GM12878 (cell line): ENCODE measurements around the gene TBCE.

ENCODE experiments used
- BCL3 ChIP-seq: IDR thresholded peaks from 2 replicates; pipeline ENCODE4 v1.6.1; 2011; ENCODE audit warnings: borderline replicate concordance, low read depth, mild to moderate bottlenecking, moderate library complexity, low read length; ENCODE audit not compliant: insufficient read depth, poor library complexity, severe bottlenecking
- GABPA ChIP-seq: IDR thresholded peaks from 2 replicates; pipeline ENCODE4 v1.6.1; 2014; ENCODE audit warnings: antibody characterized with exemption, low read depth, mild to moderate bottlenecking, inconsistent platforms
- RFX5 ChIP-seq: IDR thresholded peaks from 2 replicates; pipeline ENCODE4 v1.6.1; 2011; ENCODE audit warnings: low read depth, low read length, improper control_type of control experiment
- SP1 ChIP-seq: IDR thresholded peaks from one replicate; pipeline ENCODE4 v1.6.1; 2011; ENCODE audit warnings: low read depth, low read length

- TF ChIP-seq GABPA (no peak), RFX5 (no peak), SP1 (no peak), BCL3 (no peak)
Measured at GRCh38 chr1:235491644-235492043, 124.4 kb downstream of the TBCE start.
